GM23338 (cell line): Measurements from ENCODE around the gene DIAPH3. TPM values are rescaled to one million over a fixed set of nuclear protein-coding genes. Genes with fewer than 3 reads are reported as not detected.
A peak's percentile ranks its signal among the peaks of the same experiment; 100 is the strongest.

Experiments used
- ATAC-seq: fragments of 200-7000 bp; cut with Tn5 transposase; 3 replicates; pipeline ENCODE4 v1.9.1; 2020
- DNase-seq: peaks from one replicate; pipeline ENCODE4 v3.0.0-alpha.2; 2015; ENCODE audit warnings: low spot score
- H2AFZ ChIP-seq: fragments of 200-600 bp; sonication (generic); 2 replicates; pipeline ENCODE4 v1.8.0; 2016; ENCODE audit warnings: antibody characterized with exemption, mild to moderate bottlenecking, moderate library complexity
- H3F3A ChIP-seq: fragments of 200-600 bp; sonication (generic); replicated peaks from 2 replicates; pipeline ENCODE4 v1.8.0; 2017; ENCODE audit warnings: antibody characterized with exemption, mixed run types, low read depth
- H3K27ac ChIP-seq: fragments of 200-600 bp; sonication (generic); 2 replicates; pipeline ENCODE4 v1.6.1; 2016; ENCODE audit warnings: low read depth
- H3K27me3 ChIP-seq: fragments of 200-600 bp; sonication (generic); 2 replicates; pipeline ENCODE4 v1.8.0; 2016; ENCODE audit warnings: mild to moderate bottlenecking, mixed run types, moderate library complexity; ENCODE audit not compliant: insufficient read depth
- H3K36me3 ChIP-seq: fragments of 200-600 bp; sonication (generic); 2 replicates; pipeline ENCODE4 v1.8.0; 2016; ENCODE audit warnings: mild to moderate bottlenecking; ENCODE audit not compliant: insufficient read depth
- H3K4me1 ChIP-seq: fragments of 200-600 bp; sonication (generic); 2 replicates; pipeline ENCODE4 v1.8.0; 2016; ENCODE audit warnings: mild to moderate bottlenecking, moderate library complexity; ENCODE audit not compliant: insufficient read depth
- H3K4me2 ChIP-seq: fragments of 200-600 bp; sonication (generic); 2 replicates; pipeline ENCODE4 v1.7.1; 2017; ENCODE audit warnings: mixed run types
- H3K4me3 ChIP-seq: fragments of 200-600 bp; sonication (generic); 2 replicates; pipeline ENCODE4 v1.6.1; 2016; ENCODE audit warnings: mixed run types
- H3K79me2 ChIP-seq: fragments of 200-600 bp; sonication (generic); replicated peaks from 2 replicates; pipeline ENCODE4 v1.8.0; 2017; ENCODE audit warnings: mild to moderate bottlenecking; ENCODE audit not compliant: insufficient read depth
- H3K9me2 ChIP-seq: fragments of 200-600 bp; sonication (generic); 2 replicates; pipeline ENCODE4 v1.8.0; 2017; ENCODE audit not compliant: insufficient read depth
- H4K20me1 ChIP-seq: fragments of 200-600 bp; sonication (generic); replicated peaks from 2 replicates; pipeline ENCODE4 v1.8.0; 2017; ENCODE audit warnings: mild to moderate bottlenecking; ENCODE audit not compliant: insufficient read depth
- H3K27ac Mint-ChIP-seq: 2 replicates; pipeline ENCODE4 v1.8.0; 2020; ENCODE audit warnings: inconsistent platforms, mild to moderate bottlenecking, moderate library complexity, mixed read lengths
- H3K27me3 Mint-ChIP-seq: 3 replicates; pipeline ENCODE4 v1.8.0; 2022; ENCODE audit warnings: low read depth, mild to moderate bottlenecking, moderate library complexity, mixed read lengths, inconsistent platforms; ENCODE audit not compliant: insufficient read depth, poor library complexity
- H3K36me3 Mint-ChIP-seq: 3 replicates; pipeline ENCODE4 v1.8.0; 2021; ENCODE audit warnings: low read depth, mild to moderate bottlenecking, inconsistent platforms, moderate library complexity, mixed read lengths
- H3K4me1 Mint-ChIP-seq: 3 replicates; pipeline ENCODE4 v1.8.0; 2020; ENCODE audit warnings: mild to moderate bottlenecking, inconsistent platforms, mixed read lengths
- H3K4me3 Mint-ChIP-seq: 3 replicates; pipeline ENCODE4 v1.8.0; 2021; ENCODE audit warnings: moderate library complexity, mild to moderate bottlenecking, inconsistent platforms, mixed read lengths
- H3K9me3 Mint-ChIP-seq: 3 replicates; pipeline ENCODE4 v1.8.0; 2020; ENCODE audit warnings: moderate library complexity, mild to moderate bottlenecking, inconsistent platforms, mixed read lengths
- EZH2 ChIP-seq: fragments of 200-600 bp; sonication (generic); IDR thresholded peaks from one replicate; pipeline ENCODE4 v1.8.0; 2017; ENCODE audit warnings: antibody characterized with exemption, mild to moderate bottlenecking, low read depth; ENCODE audit not compliant: unreplicated experiment
- NANOG ChIP-seq: IDR thresholded peaks from 2 replicates; pipeline ENCODE4 v1.6.1; 2016; ENCODE audit warnings: antibody characterized with exemption, borderline replicate concordance
- POLR2AphosphoS5 ChIP-seq: IDR thresholded peaks from 2 replicates; pipeline ENCODE4 v1.6.1; 2016; ENCODE audit warnings: antibody characterized with exemption, low read depth
- STAT1 ChIP-seq: IDR thresholded peaks from one replicate; pipeline ENCODE4 v1.6.1; 2016; ENCODE audit warnings: antibody characterized with exemption; ENCODE audit not compliant: unreplicated experiment
- ZNF331 ChIP-seq: fragments of 250-450 bp; sonication (Bioruptor Pico); IDR thresholded peaks from 2 replicates; pipeline ENCODE4 v1.5.0; 2020; ENCODE audit warnings: low read depth, mild to moderate bottlenecking, moderate library complexity
- polyA plus RNA-seq: library from polyadenylated mRNA; unstranded; fragments of >200 nt; fragmentation: Nextera tagmentation; extraction: Ambion mirVana; gene quantifications from 2 replicates; pipeline ENCODE4 v1.2.1, GENCODE V29; 2016
- total RNA-seq: library from RNA; depleted of rRNA; stranded (reverse); fragments of >200 nt; shearing (Covaris generic); gene quantifications from 2 replicates; pipeline ENCODE4 v1.2.3, GENCODE V29; 2014
- TF ChIP-seq, protein P1 (sequence below): fragments of 250-450 bp; sonication (Bioruptor Pico); IDR thresholded peaks from 2 replicates; pipeline ENCODE4 v1.5.0; 2020; ENCODE audit warnings: mild to moderate bottlenecking, moderate library complexity
- TF ChIP-seq, protein P2 (sequence below), 2 experiments: fragments of 200-600 bp in 1 of 2; sonication (generic) in 1 of 2; conservative IDR thresholded peaks; 2 replicates each; pipeline versions ENCODE4 v1.5.1 to v1.6.1; 2016 to 2017; ENCODE audit warnings: antibody characterized with exemption in 2 of 2, low read depth in 2 of 2, mild to moderate bottlenecking in 2 of 2, moderate library complexity in 1 of 2
- TF ChIP-seq, protein P3 (sequence below): IDR thresholded peaks from one replicate; pipeline ENCODE4 v1.6.1; 2018; ENCODE audit warnings: antibody characterized with exemption; ENCODE audit not compliant: unreplicated experiment

Gene DIAPH3
- total and polyA plus RNA-seq, 2 experiments from 2014 or later = 23.4 to 30.2 TPM

DNA sequence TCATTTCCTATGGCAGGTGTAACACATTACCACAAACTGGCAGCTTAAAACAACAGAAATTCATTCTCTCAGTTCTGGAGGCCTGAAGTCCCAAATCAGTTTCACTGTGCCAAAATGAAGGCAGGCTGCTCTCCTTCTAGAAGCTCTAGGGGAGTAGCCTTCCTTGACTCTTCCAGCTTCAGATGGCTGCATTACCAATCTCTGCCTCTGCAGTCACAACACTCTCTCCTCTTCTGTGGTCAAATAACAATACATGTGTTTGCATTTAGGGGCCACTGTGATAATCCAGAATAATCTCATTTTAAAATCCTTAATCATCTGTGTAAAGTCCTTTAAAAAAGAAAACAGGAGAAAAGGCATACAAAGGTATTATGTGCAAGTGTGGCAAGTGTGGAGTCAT is 7.8 kb downstream of the DIAPH3 start:
- Mint-ChIP-seq H3K4me1 (peaks cover 14% of the 10 kb centered on the region), H3K27me3 (no peaks in the 10 kb centered on the region), H3K36me3 (peaks cover 4% of the 10 kb centered on the region), H3K4me3 (no peak overlapping the region), H3K9me3 (no peaks in the 10 kb centered on the region), H3K27ac (no peak overlapping the region)
- Histone ChIP-seq H3K4me3 (no peak overlapping the region), H4K20me1 (no peaks in the 10 kb centered on the region), H2AFZ (no peak overlapping the region), H3K4me2 (no peak overlapping the region), H3K79me2 (peaks cover 98% of the 10 kb centered on the region), H3K27ac (no peak overlapping the region), H3K4me1 (peaks cover 2% of the 10 kb centered on the region; the same call in 1 of the 2 replicates), H3K36me3 (no peaks in the 10 kb centered on the region), H3K27me3 (no peaks in the 10 kb centered on the region), H3K9me2 (no peaks in the 10 kb centered on the region), H3F3A (no peaks in the 10 kb centered on the region)
- ATAC-seq (peak; percentile 83), DNase-seq (peak; percentile 58)
- TF ChIP-seq, protein P1, sequence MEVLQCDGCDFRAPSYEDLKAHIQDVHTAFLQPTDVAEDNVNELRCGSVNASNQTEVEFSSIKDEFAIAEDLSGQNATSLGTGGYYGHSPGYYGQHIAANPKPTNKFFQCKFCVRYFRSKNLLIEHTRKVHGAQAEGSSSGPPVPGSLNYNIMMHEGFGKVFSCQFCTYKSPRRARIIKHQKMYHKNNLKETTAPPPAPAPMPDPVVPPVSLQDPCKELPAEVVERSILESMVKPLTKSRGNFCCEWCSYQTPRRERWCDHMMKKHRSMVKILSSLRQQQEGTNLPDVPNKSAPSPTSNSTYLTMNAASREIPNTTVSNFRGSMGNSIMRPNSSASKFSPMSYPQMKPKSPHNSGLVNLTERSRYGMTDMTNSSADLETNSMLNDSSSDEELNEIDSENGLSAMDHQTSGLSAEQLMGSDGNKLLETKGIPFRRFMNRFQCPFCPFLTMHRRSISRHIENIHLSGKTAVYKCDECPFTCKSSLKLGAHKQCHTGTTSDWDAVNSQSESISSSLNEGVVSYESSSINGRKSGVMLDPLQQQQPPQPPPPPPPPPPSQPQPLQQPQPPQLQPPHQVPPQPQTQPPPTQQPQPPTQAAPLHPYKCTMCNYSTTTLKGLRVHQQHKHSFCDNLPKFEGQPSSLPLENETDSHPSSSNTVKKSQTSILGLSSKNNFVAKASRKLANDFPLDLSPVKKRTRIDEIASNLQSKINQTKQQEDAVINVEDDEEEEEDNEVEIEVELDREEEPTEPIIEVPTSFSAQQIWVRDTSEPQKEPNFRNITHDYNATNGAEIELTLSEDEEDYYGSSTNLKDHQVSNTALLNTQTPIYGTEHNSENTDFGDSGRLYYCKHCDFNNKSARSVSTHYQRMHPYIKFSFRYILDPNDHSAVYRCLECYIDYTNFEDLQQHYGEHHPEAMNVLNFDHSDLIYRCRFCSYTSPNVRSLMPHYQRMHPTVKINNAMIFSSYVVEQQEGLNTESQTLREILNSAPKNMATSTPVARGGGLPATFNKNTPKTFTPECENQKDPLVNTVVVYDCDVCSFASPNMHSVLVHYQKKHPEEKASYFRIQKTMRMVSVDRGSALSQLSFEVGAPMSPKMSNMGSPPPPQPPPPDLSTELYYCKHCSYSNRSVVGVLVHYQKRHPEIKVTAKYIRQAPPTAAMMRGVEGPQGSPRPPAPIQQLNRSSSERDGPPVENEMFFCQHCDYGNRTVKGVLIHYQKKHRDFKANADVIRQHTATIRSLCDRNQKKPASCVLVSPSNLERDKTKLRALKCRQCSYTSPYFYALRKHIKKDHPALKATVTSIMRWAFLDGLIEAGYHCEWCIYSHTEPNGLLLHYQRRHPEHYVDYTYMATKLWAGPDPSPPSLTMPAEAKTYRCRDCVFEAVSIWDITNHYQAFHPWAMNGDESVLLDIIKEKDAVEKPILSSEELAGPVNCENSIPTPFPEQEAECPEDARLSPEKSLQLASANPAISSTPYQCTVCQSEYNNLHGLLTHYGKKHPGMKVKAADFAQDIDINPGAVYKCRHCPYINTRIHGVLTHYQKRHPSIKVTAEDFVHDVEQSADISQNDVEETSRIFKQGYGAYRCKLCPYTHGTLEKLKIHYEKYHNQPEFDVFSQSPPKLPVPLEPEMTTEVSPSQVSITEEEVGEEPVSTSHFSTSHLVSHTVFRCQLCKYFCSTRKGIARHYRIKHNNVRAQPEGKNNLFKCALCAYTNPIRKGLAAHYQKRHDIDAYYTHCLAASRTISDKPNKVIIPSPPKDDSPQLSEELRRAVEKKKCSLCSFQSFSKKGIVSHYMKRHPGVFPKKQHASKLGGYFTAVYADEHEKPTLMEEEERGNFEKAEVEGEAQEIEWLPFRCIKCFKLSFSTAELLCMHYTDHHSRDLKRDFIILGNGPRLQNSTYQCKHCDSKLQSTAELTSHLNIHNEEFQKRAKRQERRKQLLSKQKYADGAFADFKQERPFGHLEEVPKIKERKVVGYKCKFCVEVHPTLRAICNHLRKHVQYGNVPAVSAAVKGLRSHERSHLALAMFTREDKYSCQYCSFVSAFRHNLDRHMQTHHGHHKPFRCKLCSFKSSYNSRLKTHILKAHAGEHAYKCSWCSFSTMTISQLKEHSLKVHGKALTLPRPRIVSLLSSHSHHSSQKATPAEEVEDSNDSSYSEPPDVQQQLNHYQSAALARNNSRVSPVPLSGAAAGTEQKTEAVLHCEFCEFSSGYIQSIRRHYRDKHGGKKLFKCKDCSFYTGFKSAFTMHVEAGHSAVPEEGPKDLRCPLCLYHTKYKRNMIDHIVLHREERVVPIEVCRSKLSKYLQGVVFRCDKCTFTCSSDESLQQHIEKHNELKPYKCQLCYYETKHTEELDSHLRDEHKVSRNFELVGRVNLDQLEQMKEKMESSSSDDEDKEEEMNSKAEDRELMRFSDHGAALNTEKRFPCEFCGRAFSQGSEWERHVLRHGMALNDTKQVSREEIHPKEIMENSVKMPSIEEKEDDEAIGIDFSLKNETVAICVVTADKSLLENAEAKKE (CRISPR knock-in tag) = no peak
- no peak for TF ChIP-seq NANOG
- no peak for TF ChIP-seq STAT1
- TF ChIP-seq, protein P2, sequence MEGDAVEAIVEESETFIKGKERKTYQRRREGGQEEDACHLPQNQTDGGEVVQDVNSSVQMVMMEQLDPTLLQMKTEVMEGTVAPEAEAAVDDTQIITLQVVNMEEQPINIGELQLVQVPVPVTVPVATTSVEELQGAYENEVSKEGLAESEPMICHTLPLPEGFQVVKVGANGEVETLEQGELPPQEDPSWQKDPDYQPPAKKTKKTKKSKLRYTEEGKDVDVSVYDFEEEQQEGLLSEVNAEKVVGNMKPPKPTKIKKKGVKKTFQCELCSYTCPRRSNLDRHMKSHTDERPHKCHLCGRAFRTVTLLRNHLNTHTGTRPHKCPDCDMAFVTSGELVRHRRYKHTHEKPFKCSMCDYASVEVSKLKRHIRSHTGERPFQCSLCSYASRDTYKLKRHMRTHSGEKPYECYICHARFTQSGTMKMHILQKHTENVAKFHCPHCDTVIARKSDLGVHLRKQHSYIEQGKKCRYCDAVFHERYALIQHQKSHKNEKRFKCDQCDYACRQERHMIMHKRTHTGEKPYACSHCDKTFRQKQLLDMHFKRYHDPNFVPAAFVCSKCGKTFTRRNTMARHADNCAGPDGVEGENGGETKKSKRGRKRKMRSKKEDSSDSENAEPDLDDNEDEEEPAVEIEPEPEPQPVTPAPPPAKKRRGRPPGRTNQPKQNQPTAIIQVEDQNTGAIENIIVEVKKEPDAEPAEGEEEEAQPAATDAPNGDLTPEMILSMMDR (conservative IDR thresholded peaks at IDR 0.05; ENCODE audit: low read depth in 2 of 2) = peak in 1 of 2 experiments; percentile 36; a peak in 2 of 4 replicates
- no peak for TF ChIP-seq ZNF331 (CRISPR knock-in tag)
- TF ChIP-seq POLR2AphosphoS5 = no peak
- no peak for TF ChIP-seq EZH2
- TF ChIP-seq, protein P3, sequence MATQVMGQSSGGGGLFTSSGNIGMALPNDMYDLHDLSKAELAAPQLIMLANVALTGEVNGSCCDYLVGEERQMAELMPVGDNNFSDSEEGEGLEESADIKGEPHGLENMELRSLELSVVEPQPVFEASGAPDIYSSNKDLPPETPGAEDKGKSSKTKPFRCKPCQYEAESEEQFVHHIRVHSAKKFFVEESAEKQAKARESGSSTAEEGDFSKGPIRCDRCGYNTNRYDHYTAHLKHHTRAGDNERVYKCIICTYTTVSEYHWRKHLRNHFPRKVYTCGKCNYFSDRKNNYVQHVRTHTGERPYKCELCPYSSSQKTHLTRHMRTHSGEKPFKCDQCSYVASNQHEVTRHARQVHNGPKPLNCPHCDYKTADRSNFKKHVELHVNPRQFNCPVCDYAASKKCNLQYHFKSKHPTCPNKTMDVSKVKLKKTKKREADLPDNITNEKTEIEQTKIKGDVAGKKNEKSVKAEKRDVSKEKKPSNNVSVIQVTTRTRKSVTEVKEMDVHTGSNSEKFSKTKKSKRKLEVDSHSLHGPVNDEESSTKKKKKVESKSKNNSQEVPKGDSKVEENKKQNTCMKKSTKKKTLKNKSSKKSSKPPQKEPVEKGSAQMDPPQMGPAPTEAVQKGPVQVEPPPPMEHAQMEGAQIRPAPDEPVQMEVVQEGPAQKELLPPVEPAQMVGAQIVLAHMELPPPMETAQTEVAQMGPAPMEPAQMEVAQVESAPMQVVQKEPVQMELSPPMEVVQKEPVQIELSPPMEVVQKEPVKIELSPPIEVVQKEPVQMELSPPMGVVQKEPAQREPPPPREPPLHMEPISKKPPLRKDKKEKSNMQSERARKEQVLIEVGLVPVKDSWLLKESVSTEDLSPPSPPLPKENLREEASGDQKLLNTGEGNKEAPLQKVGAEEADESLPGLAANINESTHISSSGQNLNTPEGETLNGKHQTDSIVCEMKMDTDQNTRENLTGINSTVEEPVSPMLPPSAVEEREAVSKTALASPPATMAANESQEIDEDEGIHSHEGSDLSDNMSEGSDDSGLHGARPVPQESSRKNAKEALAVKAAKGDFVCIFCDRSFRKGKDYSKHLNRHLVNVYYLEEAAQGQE = no peak
